GM12891 (cell line): ENCODE measurements around the gene ALPK3.

Source experiments
- PAX5 ChIP-seq: IDR thresholded peaks from 2 replicates; pipeline ENCODE4 v1.6.1; 2011; ENCODE audit warnings: low read length, moderate library complexity, mild to moderate bottlenecking; ENCODE audit not compliant: insufficient read depth, severe bottlenecking
- POLR2A ChIP-seq: IDR thresholded peaks from 2 replicates; pipeline ENCODE4 v1.6.1; 2011; ENCODE audit warnings: low read depth, low read length, control low read depth
- POLR2AphosphoS5 ChIP-seq: IDR thresholded peaks from 2 replicates; pipeline ENCODE4 v1.6.1; 2011; ENCODE audit warnings: low read depth, low read length, control low read depth
- POU2F2 ChIP-seq: IDR thresholded peaks from 2 replicates; pipeline ENCODE4 v1.6.1; 2011; ENCODE audit warnings: low read depth, mild to moderate bottlenecking, control low read depth, low read length, moderate library complexity
- TAF1 ChIP-seq: IDR thresholded peaks from 2 replicates; pipeline ENCODE4 v1.6.1; 2011; ENCODE audit warnings: low read depth, low read length, control low read depth

GRCh38 chr15:84879088-84879780 is 62.1 kb downstream of the ALPK3 start:
- TF ChIP-seq POLR2A, result no peak
- TF ChIP-seq POLR2AphosphoS5, result no peak
- TF ChIP-seq PAX5, result no peak
- TF ChIP-seq TAF1, result no peak
- TF ChIP-seq POU2F2, result no peak
